Mesenchymal stem cell (in vitro differentiated cells and primary cell): ENCODE measurements around the gene CCDC85B.

Source experiments
- DNase-seq: peaks from one replicate; pipeline ENCODE4 v3.0.0-alpha.2; 2013
- H2AFZ ChIP-seq: one replicate; pipeline ENCODE4 v1.6.1; 2013; ENCODE audit warnings: low read depth, mild to moderate bottlenecking, control low read depth, inconsistent platforms, low read length, moderate library complexity
- H2AK5ac ChIP-seq: 2 replicates; pipeline ENCODE4 v1.6.1; 2013; ENCODE audit warnings: low read length, moderate library complexity, mild to moderate bottlenecking, inconsistent platforms; ENCODE audit not compliant: severe bottlenecking
- H2BK120ac ChIP-seq: one replicate; pipeline ENCODE4 v1.6.1; 2013; ENCODE audit warnings: low read depth, mild to moderate bottlenecking, inconsistent platforms, low read length, moderate library complexity
- H2BK12ac ChIP-seq, 2 experiments: one replicate each; pipeline ENCODE4 v1.6.1; 2013; ENCODE audit warnings: inconsistent platforms in 2 of 2, low read length in 2 of 2, mild to moderate bottlenecking in 2 of 2, moderate library complexity in 2 of 2, control low read depth in 1 of 2
- H2BK15ac ChIP-seq: one replicate; pipeline ENCODE4 v1.6.1; 2013; ENCODE audit warnings: mild to moderate bottlenecking, low read depth, inconsistent platforms; ENCODE audit not compliant: poor library complexity, severe bottlenecking
- H2BK5ac ChIP-seq: 2 replicates; pipeline ENCODE4 v1.6.1; 2013; ENCODE audit warnings: low read depth, mild to moderate bottlenecking, low read length, control low read depth, inconsistent platforms; ENCODE audit not compliant: poor library complexity, severe bottlenecking
- H3K14ac ChIP-seq, 2 experiments: one replicate each; pipeline ENCODE4 v1.6.1; 2013; ENCODE audit warnings: inconsistent platforms in 2 of 2, low read length in 2 of 2, control low read depth in 1 of 2, mild to moderate bottlenecking in 1 of 2, moderate library complexity in 1 of 2
- H3K18ac ChIP-seq, 2 experiments: one replicate each; pipeline ENCODE4 v1.6.1; 2013; ENCODE audit warnings: inconsistent platforms in 2 of 2, low read length in 2 of 2, control low read depth in 1 of 2, low read depth in 1 of 2, mild to moderate bottlenecking in 1 of 2
- H3K23ac ChIP-seq, 2 experiments: one replicate each; pipeline ENCODE4 v1.6.1; 2013; ENCODE audit warnings: inconsistent platforms in 2 of 2, low read length in 2 of 2, mild to moderate bottlenecking in 2 of 2, moderate library complexity in 2 of 2, control low read depth in 1 of 2
- H3K27ac ChIP-seq: 2 replicates; pipeline ENCODE4 v1.5.1; 2013; ENCODE audit warnings: mild to moderate bottlenecking, moderate library complexity, low read length, control low read depth, inconsistent platforms; ENCODE audit not compliant: poor library complexity, severe bottlenecking
- H3K27me3 ChIP-seq, 2 experiments: 2 replicates each; pipeline versions ENCODE4 v1.6.1 to v1.7.0; 2013; ENCODE audit warnings: low read length in 2 of 2, mild to moderate bottlenecking in 2 of 2, moderate library complexity in 2 of 2, control low read depth in 1 of 2, inconsistent platforms in 1 of 2; ENCODE audit not compliant: control insufficient read depth in 1 of 2, insufficient read depth in 1 of 2
- H3K36me3 ChIP-seq, 2 experiments: 2 replicates each; pipeline versions ENCODE4 v1.6.1 to v1.7.0; 2013; ENCODE audit warnings: low read length in 2 of 2, control low read depth in 1 of 2, inconsistent platforms in 1 of 2, low read depth in 1 of 2, mild to moderate bottlenecking in 1 of 2; ENCODE audit not compliant: insufficient read depth in 2 of 2, control insufficient read depth in 1 of 2
- H3K4ac ChIP-seq, 2 experiments: one replicate each; pipeline ENCODE4 v1.6.1; 2013; ENCODE audit warnings: inconsistent platforms in 2 of 2, low read length in 2 of 2, mild to moderate bottlenecking in 2 of 2, moderate library complexity in 2 of 2, control low read depth in 1 of 2, low read depth in 1 of 2
- H3K4me1 ChIP-seq: 2 replicates; pipeline ENCODE4 v1.6.1; 2013; ENCODE audit warnings: low read depth, low read length, control low read depth; ENCODE audit not compliant: control insufficient read depth, insufficient read depth
- H3K4me2 ChIP-seq: 2 replicates; pipeline ENCODE4 v1.6.1; 2013; ENCODE audit warnings: low read length, mild to moderate bottlenecking, inconsistent platforms; ENCODE audit not compliant: poor library complexity, severe bottlenecking
- H3K4me3 ChIP-seq, 2 experiments: 2 replicates each; pipeline versions ENCODE4 v1.5.1 to v1.7.0; 2013; ENCODE audit warnings: low read length in 2 of 2, mild to moderate bottlenecking in 2 of 2, control low read depth in 1 of 2, low read depth in 1 of 2; ENCODE audit not compliant: insufficient read depth in 1 of 2
- H3K79me1 ChIP-seq: replicated peaks from 2 replicates; pipeline ENCODE4 v1.6.1; 2013; ENCODE audit warnings: mild to moderate bottlenecking, control low read depth, low read length, inconsistent platforms; ENCODE audit not compliant: poor library complexity, severe bottlenecking
- H3K9ac ChIP-seq: 2 replicates; pipeline ENCODE4 v1.7.0; 2013; ENCODE audit warnings: mild to moderate bottlenecking, low read length, moderate library complexity
- H3K9me3 ChIP-seq: 2 replicates; pipeline ENCODE4 v1.7.0; 2013; ENCODE audit warnings: mild to moderate bottlenecking, low read length; ENCODE audit not compliant: control insufficient read depth
- H4K8ac ChIP-seq: one replicate; pipeline ENCODE4 v1.6.1; 2013; ENCODE audit warnings: inconsistent platforms, mild to moderate bottlenecking, low read length, moderate library complexity
- H4K91ac ChIP-seq: one replicate; pipeline ENCODE4 v1.6.1; 2013; ENCODE audit warnings: mild to moderate bottlenecking, low read length, inconsistent platforms
- WGBS: methylation state at CpG from one replicate; pipeline ENCODE4 v1.1.7; 2013; ENCODE audit warnings: mixed read lengths; 5-methylcytosine and 5-hydroxymethylcytosine counted together

The CCDC85B gene

GRCh38 chr11:65925397-65925796, 34.9 kb downstream of the CCDC85B start:
- 85% methylated on average over 1 of the region's 2 CpGs for WGBS
- no peak for DNase-seq

GRCh38 chr11:65927904-65928397, 37.5 kb downstream of the CCDC85B start:
- Histone ChIP-seq H3K4me2 (no peak overlapping the region), H3K4ac (no peak overlapping the region), H3K36me3 (peaks cover 13 to 25% of the 10 kb centered on the region in 2 experiments), H3K23ac (no peak overlapping the region), H3K79me1 (peaks cover 6% of the 10 kb centered on the region), H4K8ac (no peak overlapping the region), H3K4me1 (no peaks in the 10 kb centered on the region), H3K4me3 (no peak overlapping the region), H2AFZ (no peak overlapping the region), H3K9me3 (no peaks in the 10 kb centered on the region), H2BK5ac (no peak overlapping the region), H2AK5ac (no peak overlapping the region), H2BK15ac (no peak overlapping the region), H4K91ac (peak overlapping the region; percentile 11), H3K27ac (no peak overlapping the region), H3K27me3 (no peaks in the 10 kb centered on the region), H2BK120ac (no peak overlapping the region), H3K18ac (no peak overlapping the region), H2BK12ac (no peak overlapping the region), H3K14ac (no peak overlapping the region), H3K9ac (peak overlapping the region; percentile 29)
- 85% methylated on average over 8 of the region's 9 CpGs for WGBS
- DNase-seq = peak; percentile 44

More at GRCh38 chr11:65925397-65925796, 34.9 kb downstream of the CCDC85B start:
- no peak overlapping the region for H4K8ac ChIP-seq
- H3K23ac ChIP-seq = no peak overlapping the region
- H4K91ac ChIP-seq = no peak overlapping the region
- no peaks in the 10 kb centered on the region for H3K9me3 ChIP-seq
- H3K14ac ChIP-seq = no peak overlapping the region
- H3K9ac ChIP-seq = no peak overlapping the region
- H3K4ac ChIP-seq = no peak overlapping the region
- H3K79me1 ChIP-seq = peaks cover 15% of the 10 kb centered on the region
- no peak overlapping the region for H3K18ac ChIP-seq
- no peak overlapping the region for H3K4me3 ChIP-seq
- H2BK5ac ChIP-seq = no peak overlapping the region
- no peak overlapping the region for H2BK12ac ChIP-seq
- H3K36me3 ChIP-seq = peaks cover 38 to 44% of the 10 kb centered on the region in 2 experiments
- H3K27me3 ChIP-seq = no peaks in the 10 kb centered on the region
- peaks cover 8% of the 10 kb centered on the region for H3K4me1 ChIP-seq
- H2AFZ ChIP-seq = no peak overlapping the region
- H3K4me2 ChIP-seq = no peak overlapping the region
- H2BK120ac ChIP-seq = no peak overlapping the region
- H3K27ac ChIP-seq = no peak overlapping the region
- H2BK15ac ChIP-seq = no peak overlapping the region
- no peak overlapping the region for H2AK5ac ChIP-seq

DNA sequence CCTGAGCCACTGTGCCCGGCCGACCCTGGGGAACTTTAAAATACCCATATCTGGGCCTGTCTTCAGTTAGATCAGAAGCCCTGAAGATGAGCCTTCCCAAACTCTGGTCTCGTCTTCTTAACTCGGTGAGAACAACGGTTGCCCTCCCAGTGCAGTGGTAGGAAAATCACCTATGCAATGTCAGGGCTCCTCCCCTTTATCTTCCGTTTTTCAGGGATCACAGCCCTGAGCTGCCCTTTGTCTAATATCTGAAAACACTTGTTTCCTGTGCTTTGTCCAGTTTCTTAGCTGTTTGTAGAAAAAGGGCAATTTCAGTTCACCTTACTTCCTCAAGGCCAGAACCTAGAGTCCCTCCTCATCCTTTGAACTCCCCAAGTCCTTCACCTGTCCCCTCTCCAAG, 38.2 kb downstream of the CCDC85B start:
- no peaks in the 10 kb centered on the region for H3K4me1 ChIP-seq
- H3K9ac ChIP-seq = no peak overlapping the region
- no peak overlapping the region for H2AK5ac ChIP-seq
- no peak overlapping the region for H3K4me3 ChIP-seq
- H4K8ac ChIP-seq = no peak overlapping the region
- peaks cover 11 to 19% of the 10 kb centered on the region in 2 experiments for H3K36me3 ChIP-seq
- H2BK120ac ChIP-seq = no peak overlapping the region
- no peak overlapping the region for H3K14ac ChIP-seq
- no peak overlapping the region for H3K23ac ChIP-seq
- H2BK5ac ChIP-seq = no peak overlapping the region
- no peak overlapping the region for H2BK15ac ChIP-seq
- H2BK12ac ChIP-seq = no peak overlapping the region
- H3K79me1 ChIP-seq = peaks cover 6% of the 10 kb centered on the region
- WGBS = 94% methylated on average over 6 of the region's 6 CpGs
- no peak overlapping the region for H3K18ac ChIP-seq
- H3K4me2 ChIP-seq = no peak overlapping the region
- no peak overlapping the region for H2AFZ ChIP-seq
- no peak overlapping the region for H3K4ac ChIP-seq
- DNase-seq = no peak
- H3K27ac ChIP-seq = no peak overlapping the region
- H4K91ac ChIP-seq = no peak overlapping the region
- no peaks in the 10 kb centered on the region for H3K27me3 ChIP-seq
- H3K9me3 ChIP-seq = no peaks in the 10 kb centered on the region

GRCh38 chr11:65931773-65932557, 41.5 kb downstream of the CCDC85B start:
- no peaks in the 10 kb centered on the region for H3K4me1 ChIP-seq
- no peak overlapping the region for H2BK12ac ChIP-seq
- no peak overlapping the region for H3K4me3 ChIP-seq
- no peak overlapping the region for H4K91ac ChIP-seq
- no peak overlapping the region for H2BK15ac ChIP-seq
- H2BK120ac ChIP-seq = no peak overlapping the region
- no peak overlapping the region for H3K27ac ChIP-seq
- H3K14ac ChIP-seq = no peak overlapping the region
- H3K9me3 ChIP-seq = no peaks in the 10 kb centered on the region
- H2AK5ac ChIP-seq = no peak overlapping the region
- no peak overlapping the region for H2BK5ac ChIP-seq
- no peak overlapping the region for H3K18ac ChIP-seq
- H4K8ac ChIP-seq = no peak overlapping the region
- no peak overlapping the region for H3K9ac ChIP-seq
- H3K4ac ChIP-seq = no peak overlapping the region
- no peak overlapping the region for H2AFZ ChIP-seq
- DNase-seq = no peak
- no peak overlapping the region for H3K4me2 ChIP-seq
- no peaks in the 10 kb centered on the region for H3K79me1 ChIP-seq
- H3K36me3 ChIP-seq = peaks cover 0 to 3% of the 10 kb centered on the region in 2 experiments
- H3K23ac ChIP-seq = peak overlapping the region in 1 of 2 experiments; percentile 26
- H3K27me3 ChIP-seq = no peaks in the 10 kb centered on the region
- 90% methylated on average over 12 of the region's 13 CpGs for WGBS
